Measurements from ENCODE around the gene CREB1. TPM values are rescaled to one million over a fixed set of nuclear protein-coding genes. Genes with fewer than 3 reads are reported as not detected.

CREB1 gene
- total and polyA plus RNA-seq, 2 donors (not counting 1 experiment from before 2014, with no cell fraction given): 42.5 to 156 TPM

- POLR2A ChIA-PET: no interaction called here
These were observed 37.9 kb downstream of the CREB1 start for GRCh38 chr2:207567671-207568070.

GRCh38 chr2:207571370-207571769 is 41.6 kb downstream of the CREB1 start:
- H3K4me1 ChIP-seq (ENCODE audit: control insufficient read depth in 2 of 2, insufficient read depth in 2 of 2, low read length in 2 of 2): no peaks in the 10 kb centered on the region
- ATAC-seq (ENCODE audit: low read depth): no peak
- H3K4me3 Mint-ChIP-seq: no peak overlapping the region
- H2AFZ ChIP-seq (ENCODE audit: insufficient read depth, low read depth, low read length, poor library complexity, severe bottlenecking): no peak overlapping the region
- no peak overlapping the region for H3K9ac ChIP-seq (ENCODE audit: low read length)
- H3K9me3 ChIP-seq (ENCODE audit: control extremely low read depth in 1 of 3, control insufficient read depth in 2 of 3, insufficient read depth in 1 of 3, low read length in 2 of 3): no peaks in the 10 kb centered on the region
- H4K20me1 ChIP-seq (ENCODE audit: control insufficient read depth, insufficient read depth, low read length, poor library complexity, severe bottlenecking): no peaks in the 10 kb centered on the region
- ChIA-PET POLR2A (no interaction called here), CTCF (no interaction called here)
- peak overlapping the region; percentile 46 for H3K27ac Mint-ChIP-seq
- no peak for DNase-seq
- no peak overlapping the region for H3K27ac ChIP-seq (ENCODE audit: low read length in 2 of 2)
- H3K4me1 Mint-ChIP-seq: peaks cover 8% of the 10 kb centered on the region
- peaks cover 8% of the 10 kb centered on the region for H3K79me2 ChIP-seq (ENCODE audit: control insufficient read depth, insufficient read depth, low read length)
- no peaks in the 10 kb centered on the region for H3K27me3 Mint-ChIP-seq
- no peak for TF ChIP-seq EZH2 (IDR thresholded peaks at IDR 0.05; ENCODE audit: borderline replicate concordance, insufficient read depth, low read depth, low read length, poor library complexity, severe bottlenecking)
- no peak overlapping the region for H3K4me3 ChIP-seq (ENCODE audit: control extremely low read depth in 1 of 5, extremely low read depth in 1 of 5, insufficient read depth in 1 of 5, low read depth in 2 of 5, low read length in 4 of 5)
- no peak overlapping the region for H3K4me2 ChIP-seq (replicated peaks; ENCODE audit: low read depth, low read length, poor library complexity, severe bottlenecking)
- no peaks in the 10 kb centered on the region for H3K9me3 Mint-ChIP-seq (ENCODE audit: insufficient read depth)
- peaks cover 30 to 68% of the 10 kb centered on the region in 2 experiments for H3K36me3 ChIP-seq (replicated peaks in 1 of 2; ENCODE audit: control extremely low read depth in 1 of 2, control insufficient read depth in 1 of 2, extremely low read depth in 1 of 2, insufficient read depth in 2 of 2, low read length in 1 of 2)
- intact Hi-C loops (cut with micrococcal nuclease): no loop called here
- no CpG with 5 or more reads among the region's 3 CpGs for WGBS (ENCODE audit: insufficient coverage)
- H3K27me3 ChIP-seq (replicated peaks in 1 of 4; ENCODE audit: control extremely low read depth in 1 of 4, control insufficient read depth in 3 of 4, insufficient read depth in 4 of 4, low read length in 3 of 4): no peaks in the 10 kb centered on the region

More at GRCh38 chr2:207567671-207568070, 37.9 kb downstream of the CREB1 start:
- peaks cover 6% of the 10 kb centered on the region for H3K4me1 Mint-ChIP-seq
- no peak overlapping the region for H3K9ac ChIP-seq (ENCODE audit: low read length)
- no peak overlapping the region for H2AFZ ChIP-seq (ENCODE audit: insufficient read depth, low read depth, low read length, poor library complexity, severe bottlenecking)
- CTCF ChIA-PET: interaction anchor here (0.6 to 0.8 kb wide), 2 partner anchors 21 to 96 kb away, joined by 3 read pairs; no protein-coding TSS in a partner anchor
- no peak overlapping the region for H3K4me3 ChIP-seq (ENCODE audit: control extremely low read depth in 1 of 5, extremely low read depth in 1 of 5, insufficient read depth in 1 of 5, low read depth in 2 of 5, low read length in 4 of 5)
- no peak overlapping the region for H3K4me3 Mint-ChIP-seq
- no peaks in the 10 kb centered on the region for H3K9me3 Mint-ChIP-seq (ENCODE audit: insufficient read depth)
- H3K79me2 ChIP-seq (ENCODE audit: control insufficient read depth, insufficient read depth, low read length): peaks cover 15% of the 10 kb centered on the region
- DNase-seq (no peak), ATAC-seq (ENCODE audit: low read depth) (no peak)
- peaks cover 17 to 49% of the 10 kb centered on the region in 2 experiments for H3K36me3 ChIP-seq (replicated peaks in 1 of 2; ENCODE audit: control extremely low read depth in 1 of 2, control insufficient read depth in 1 of 2, extremely low read depth in 1 of 2, insufficient read depth in 2 of 2, low read length in 1 of 2)
- no peaks in the 10 kb centered on the region for H3K4me1 ChIP-seq (ENCODE audit: control insufficient read depth in 2 of 2, insufficient read depth in 2 of 2, low read length in 2 of 2)
- H3K27me3 ChIP-seq (replicated peaks in 1 of 4; ENCODE audit: control extremely low read depth in 1 of 4, control insufficient read depth in 3 of 4, insufficient read depth in 4 of 4, low read length in 3 of 4): no peaks in the 10 kb centered on the region
- H3K27me3 Mint-ChIP-seq: no peaks in the 10 kb centered on the region
- no peak overlapping the region for H3K4me2 ChIP-seq (replicated peaks; ENCODE audit: low read depth, low read length, poor library complexity, severe bottlenecking)
- intact Hi-C loops (cut with micrococcal nuclease): loop anchor here (5.0 kb wide), 1 partner anchor 35 kb away; no protein-coding TSS in a partner anchor
- H3K27ac Mint-ChIP-seq: no peak overlapping the region
- no peak overlapping the region for H3K27ac ChIP-seq (ENCODE audit: low read length in 2 of 2)
- TF ChIP-seq EZH2 (IDR thresholded peaks at IDR 0.05; ENCODE audit: borderline replicate concordance, insufficient read depth, low read depth, low read length, poor library complexity, severe bottlenecking): no peak
- no peak for TF ChIP-seq CTCF (IDR thresholded peaks at IDR 0.05)
- H4K20me1 ChIP-seq (ENCODE audit: control insufficient read depth, insufficient read depth, low read length, poor library complexity, severe bottlenecking): no peaks in the 10 kb centered on the region
- no peaks in the 10 kb centered on the region for H3K9me3 ChIP-seq (ENCODE audit: control extremely low read depth in 1 of 3, control insufficient read depth in 2 of 3, insufficient read depth in 1 of 3, low read length in 2 of 3)

All from B cell (primary cell).